HepG2 (cell line): Measurements from ENCODE around the gene WSB2. TPM values are rescaled to one million over a fixed set of nuclear protein-coding genes. Genes with fewer than 3 reads are reported as not detected.

Experiments
- ATAC-seq: fragments of 200-7000 bp; cut with Tn5 transposase; 3 replicates; pipeline ENCODE4 v1.9.1; 2020; ENCODE audit warnings: mild to moderate bottlenecking, moderate library complexity
- BruUV-seq: library from RNA; stranded (reverse); fragments of 400-500 nt; replicated peaks from 2 replicates; lab custom pipeline; 2021; lab: Mats Ljungman, UMichigan
- CTCF ChIA-PET: fragments of 300-600 bp; formaldehyde crosslinking; extraction: SDS; loops from one replicate; lab custom pipeline; 2021; ENCODE audit warnings: low total read pairs, inconsistent platforms, low intra/inter-chr PET ratio; lab: Yijun Ruan, JAX
- POLR2A ChIA-PET: fragments of 350-600 bp; sonication (Branson Sonifier 250); formaldehyde crosslinking; loops from one replicate; lab custom pipeline; 2020; ENCODE audit warnings: antibody characterized with exemption, inconsistent platforms; lab: Yijun Ruan, JAX
- DNase-seq: peaks from one replicate; pipeline ENCODE4 v3.0.0-alpha.2; 2015; ENCODE audit warnings: low spot score
- FAIRE-seq: peaks from 3 replicates; lab custom pipeline; 2011; peaks lifted over from hg19 to GRCh38; lab: Jason Lieb, UNC
- H2AFZ ChIP-seq: one replicate; pipeline ENCODE4 v1.6.1; 2011; ENCODE audit warnings: low read length, inconsistent platforms
- H3K27ac ChIP-seq: fragments of 300-600 bp; 3 replicates; pipeline ENCODE4 v1.8.0; 2011; ENCODE audit warnings: mixed run types, mild to moderate bottlenecking, mixed read lengths, low read length, inconsistent platforms; ENCODE audit not compliant: insufficient read depth; ENCODE audit errors: extremely low read length
- H3K27me3 ChIP-seq, 2 experiments: fragments of 200-600 bp in 1 of 2; 2 replicates in 1 of 2; 3 replicates in 1 of 2; pipeline versions ENCODE4 v1.6.0 to v1.8.0; 2011; ENCODE audit warnings: low read length in 2 of 2, mild to moderate bottlenecking in 2 of 2, moderate library complexity in 2 of 2, inconsistent platforms in 1 of 2; ENCODE audit not compliant: insufficient read depth in 2 of 2, control insufficient read depth in 1 of 2
- H3K36me3 ChIP-seq, 2 experiments: fragments of 200-600 bp in 1 of 2; replicated peaks in 1 of 2; 2 replicates in 1 of 2; 3 replicates in 1 of 2; pipeline versions ENCODE4 v1.5.1 to v1.8.0; 2011; ENCODE audit warnings: low read length in 2 of 2, inconsistent platforms in 1 of 2; ENCODE audit not compliant: insufficient read depth in 2 of 2, control insufficient read depth in 1 of 2
- H3K4me1 ChIP-seq: 2 replicates; pipeline ENCODE4 v1.5.1; 2012; ENCODE audit warnings: low read length, inconsistent platforms; ENCODE audit not compliant: insufficient read depth
- H3K4me2 ChIP-seq: 2 replicates; pipeline ENCODE4 v1.6.0; 2011; ENCODE audit warnings: low read depth, low read length, inconsistent platforms
- H3K4me3 ChIP-seq, 3 experiments: fragments of 200-600 bp in 1 of 3; sonication (generic), shearing (Covaris generic) in 1 of 3; replicated peaks in 1 of 3; 2 replicates each; pipeline ENCODE4 v1.5.1; 2011 to 2016; ENCODE audit warnings: low read length in 3 of 3, inconsistent platforms in 2 of 3, low read depth in 2 of 3, mild to moderate bottlenecking in 2 of 3, control low read depth in 1 of 3, mixed read lengths in 1 of 3; ENCODE audit not compliant: insufficient read depth in 1 of 3
- H3K79me2 ChIP-seq: one replicate; pipeline ENCODE4 v1.6.1; 2011; ENCODE audit warnings: low read length, inconsistent platforms; ENCODE audit not compliant: insufficient read depth
- H3K9ac ChIP-seq: 2 replicates; pipeline ENCODE4 v1.6.0; 2011; ENCODE audit warnings: mild to moderate bottlenecking, low read depth, low read length, inconsistent platforms; ENCODE audit not compliant: insufficient read depth
- H3K9me3 ChIP-seq: 2 replicates; pipeline ENCODE4 v1.5.1; 2012; ENCODE audit warnings: mild to moderate bottlenecking, low read length
- H4K20me1 ChIP-seq: 2 replicates; pipeline ENCODE4 v1.6.0; 2011; ENCODE audit warnings: inconsistent platforms, mild to moderate bottlenecking, low read length, moderate library complexity; ENCODE audit not compliant: insufficient read depth
- ATAD3A ChIP-seq: sonication (generic); formaldehyde crosslinking; IDR thresholded peaks from 2 replicates; pipeline ENCODE4 v1.4.0; 2020; ENCODE audit warnings: missing genetic modification reagents
- HMGXB4 ChIP-seq, 2 experiments: sonication (generic) in 1 of 2; formaldehyde crosslinking in 1 of 2; IDR thresholded peaks; 2 replicates each; pipeline versions ENCODE4 v1.4.0 to v1.6.1; 2018 to 2020; ENCODE audit warnings: missing genetic modification reagents in 2 of 2, borderline replicate concordance in 1 of 2, low read depth in 1 of 2, mild to moderate bottlenecking in 1 of 2, missing biosample characterization in 1 of 2
- IRF1 ChIP-seq: sonication (generic); formaldehyde crosslinking; IDR thresholded peaks from 2 replicates; pipeline ENCODE4 v1.4.0; 2020; ENCODE audit warnings: low read depth, mild to moderate bottlenecking, missing genetic modification reagents
- KDM3A ChIP-seq: IDR thresholded peaks from 2 replicates; pipeline ENCODE4 v1.6.1; 2018; ENCODE audit warnings: low read depth, missing compliant biosample characterization
- MED13 ChIP-seq: sonication (generic); formaldehyde crosslinking; IDR thresholded peaks from 2 replicates; pipeline ENCODE4 v1.5.0; 2020; ENCODE audit warnings: missing genetic modification reagents
- PAF1 ChIP-seq: IDR thresholded peaks from 2 replicates; pipeline ENCODE4 v1.6.1; 2016; ENCODE audit warnings: missing genetic modification reagents, missing compliant biosample characterization
- PCBP2 ChIP-seq: fragments of 200-400 bp; formaldehyde crosslinking; optimal IDR thresholded peaks from 2 replicates; pipeline ENCODE3; 2018; ENCODE audit warnings: low read length, low read depth; ENCODE audit not compliant: poor library complexity, severe bottlenecking
- POGZ ChIP-seq: sonication (generic); formaldehyde crosslinking; IDR thresholded peaks from 2 replicates; pipeline ENCODE4 v1.4.0; 2020; ENCODE audit warnings: mild to moderate bottlenecking, missing genetic modification reagents
- PPARG ChIP-seq: conservative IDR thresholded peaks from 2 replicates; pipeline ENCODE4 v1.6.1; 2016; ENCODE audit warnings: missing biosample characterization, missing genetic modification reagents
- TFDP1 ChIP-seq: IDR thresholded peaks from 2 replicates; pipeline ENCODE4 v1.6.1; 2016; ENCODE audit warnings: missing compliant biosample characterization, missing genetic modification reagents, borderline replicate concordance
- ZBTB33 ChIP-seq: sonication (generic); formaldehyde crosslinking; IDR thresholded peaks from 2 replicates; pipeline ENCODE4 v1.4.0; 2020; ENCODE audit warnings: missing genetic modification reagents
- ZNF644 ChIP-seq: IDR thresholded peaks from 2 replicates; pipeline ENCODE4 v1.6.1; 2016; ENCODE audit warnings: low read depth
- ZNF652 ChIP-seq: IDR thresholded peaks from 2 replicates; pipeline ENCODE4 v1.6.1; 2016; ENCODE audit warnings: low read depth, borderline replicate concordance
- ZZZ3 ChIP-seq: sonication (generic); formaldehyde crosslinking; IDR thresholded peaks from 2 replicates; pipeline ENCODE4 v1.4.0; 2020; ENCODE audit warnings: missing genetic modification reagents, mild to moderate bottlenecking, borderline replicate concordance
- WGBS: methylation state at CpG from one replicate; pipeline ENCODE4 v1.1.6; 2017; ENCODE audit warnings: low lambda C conversion rate; 5-methylcytosine and 5-hydroxymethylcytosine counted together
- in situ Hi-C: cut with HindIII; loops from 2 replicates; pipeline ENCODE4 v1.10.0; 2017; ENCODE audit warnings: low pct_unique_long_range_greater_than_20kb; ENCODE audit not compliant: extremely low pct_ligation_motif_present
- intact Hi-C: fragments of 100-400 bp; cut with micrococcal nuclease; formaldehyde crosslinking; loops from one replicate; pipeline ENCODE4 v1.10.0; 2022; ENCODE audit not compliant: unreplicated experiment
- polyA plus RNA-seq, 8 experiments: library from polyadenylated mRNA; depleted of rRNA in 3 of 8; stranded (reverse) in 7 of 8; unstranded in 1 of 8; fragments of >200 nt; fragmentation: Illumina TruSeq in 4 of 8; extraction: Trizol in 4 of 8; gene quantifications; 2 replicates each; pipeline versions ENCODE4 v1.2.1 to v1.2.3, GENCODE V29; 2011 to 2016; ENCODE audit warnings: low read depth in 4 of 8, missing spikeins in 1 of 8, mixed read lengths in 1 of 8; ENCODE audit not compliant: insufficient read depth in 1 of 8
- total RNA-seq, 5 experiments: library from RNA; depleted of rRNA; stranded (reverse); fragments of >200 nt; fragmentation: Illumina TruSeq; extraction: Trizol; gene quantifications; 2 replicates each; pipeline ENCODE4 v1.2.3, GENCODE V29; 2016; ENCODE audit warnings: low read depth in 1 of 5

WSB2 gene
- total and polyA plus RNA-seq, 2 of the 13 experiments (the other 11 are each of a cell fraction or from before 2014, with no cell fraction given) = 31.0 to 82.8 TPM

- Histone ChIP-seq H4K20me1 (no peaks in the 10 kb centered on the region), H3K9me3 (no peaks in the 10 kb centered on the region), H3K27ac (no peak overlapping the region), H3K4me3 (no peak overlapping the region), H3K27me3 (no peaks in the 10 kb centered on the region), H3K79me2 (no peaks in the 10 kb centered on the region), H3K4me2 (no peak overlapping the region), H2AFZ (no peak overlapping the region), H3K36me3 (no peaks in the 10 kb centered on the region; a peak in 2 of 5 replicates), H3K9ac (no peak overlapping the region), H3K4me1 (peaks cover 25% of the 10 kb centered on the region)
- in situ Hi-C loops = no loop called here
- no TSS peak for BruUV-seq
- ChIA-PET CTCF (no interaction called here), POLR2A (no interaction called here)
- DNase-seq (no peak), FAIRE-seq (no peak), ATAC-seq (no peak)
- WGBS = 97% methylated on average over 3 of the region's 3 CpGs
- no peak for TF ChIP-seq ZZZ3
- TF ChIP-seq PPARG = peak; percentile 47; the same call in 1 of the 2 replicates
- intact Hi-C loops = no loop called here
Measured at GRCh38 chr12:118098401-118098800, 37.4 kb upstream of the WSB2 start.

GRCh38 chr12:118094039-118094438 is 33.1 kb upstream of the WSB2 start:
- DNase-seq = no peak
- ATAC-seq = no peak
- no peaks in the 10 kb centered on the region; a peak in 2 of 5 replicates for H3K36me3 ChIP-seq
- in situ Hi-C loops (no loop called here), intact Hi-C loops (no loop called here)
- H3K27ac ChIP-seq = no peak overlapping the region
- FAIRE-seq = no peak
- no peak overlapping the region for H2AFZ ChIP-seq
- WGBS = 99% methylated on average over 3 of the region's 3 CpGs
- H4K20me1 ChIP-seq = no peaks in the 10 kb centered on the region
- ChIA-PET CTCF (no interaction called here), POLR2A (no interaction called here)
- H3K9me3 ChIP-seq = no peaks in the 10 kb centered on the region
- no peak overlapping the region for H3K4me2 ChIP-seq
- no peak overlapping the region for H3K4me3 ChIP-seq
- H3K4me1 ChIP-seq = peaks cover 13% of the 10 kb centered on the region
- no TSS peak for BruUV-seq
- no peak overlapping the region for H3K9ac ChIP-seq
- no peaks in the 10 kb centered on the region for H3K79me2 ChIP-seq
- no peaks in the 10 kb centered on the region for H3K27me3 ChIP-seq
- TF ChIP-seq HMGXB4 (CRISPR knock-in tag; IDR thresholded peaks at IDR 0.05; ENCODE audit: borderline replicate concordance in 1 of 2, low read depth in 1 of 2) (no peak), ZNF644 (CRISPR knock-in tag) (no peak), PAF1 (no peak), POGZ (no peak), TFDP1 (CRISPR knock-in tag) (no peak), MED13 (no peak), ATAD3A (CRISPR knock-in tag) (no peak), ZBTB33 (CRISPR knock-in tag) (no peak), IRF1 (CRISPR knock-in tag) (no peak), KDM3A (CRISPR knock-in tag) (no peak), ZNF652 (CRISPR knock-in tag) (no peak), PCBP2 (no peak)
